GM19099 (cell line): ENCODE results near the gene SAA1.

Source experiments
- POLR2A ChIP-seq: IDR thresholded peaks from 3 replicates; pipeline ENCODE4 v1.6.1; 2011; ENCODE audit warnings: low read depth; ENCODE audit not compliant: insufficient read length; ENCODE audit errors: extremely low read depth

SAA1 gene

DNA sequence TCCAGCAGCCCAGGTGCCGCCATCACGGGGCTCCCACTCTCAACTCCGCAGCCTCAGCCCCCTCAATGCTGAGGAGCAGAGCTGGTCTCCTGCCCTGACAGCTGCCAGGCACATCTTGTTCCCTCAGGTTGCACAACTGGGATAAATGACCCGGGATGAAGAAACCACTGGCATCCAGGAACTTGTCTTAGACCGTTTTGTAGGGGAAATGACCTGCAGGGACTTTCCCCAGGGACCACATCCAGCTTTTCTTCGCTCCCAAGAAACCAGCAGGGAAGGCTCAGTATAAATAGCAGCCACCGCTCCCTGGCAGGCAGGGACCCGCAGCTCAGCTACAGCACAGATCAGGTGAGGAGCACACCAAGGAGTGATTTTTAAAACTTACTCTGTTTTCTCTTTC, at the start of gene SAA1:
SAA1 (plus strand) TSS at position 316 of the 400 bp plus-strand sequence. CDS start 624 bp downstream, outside the sequence.
- no peak for TF ChIP-seq POLR2A

DNA sequence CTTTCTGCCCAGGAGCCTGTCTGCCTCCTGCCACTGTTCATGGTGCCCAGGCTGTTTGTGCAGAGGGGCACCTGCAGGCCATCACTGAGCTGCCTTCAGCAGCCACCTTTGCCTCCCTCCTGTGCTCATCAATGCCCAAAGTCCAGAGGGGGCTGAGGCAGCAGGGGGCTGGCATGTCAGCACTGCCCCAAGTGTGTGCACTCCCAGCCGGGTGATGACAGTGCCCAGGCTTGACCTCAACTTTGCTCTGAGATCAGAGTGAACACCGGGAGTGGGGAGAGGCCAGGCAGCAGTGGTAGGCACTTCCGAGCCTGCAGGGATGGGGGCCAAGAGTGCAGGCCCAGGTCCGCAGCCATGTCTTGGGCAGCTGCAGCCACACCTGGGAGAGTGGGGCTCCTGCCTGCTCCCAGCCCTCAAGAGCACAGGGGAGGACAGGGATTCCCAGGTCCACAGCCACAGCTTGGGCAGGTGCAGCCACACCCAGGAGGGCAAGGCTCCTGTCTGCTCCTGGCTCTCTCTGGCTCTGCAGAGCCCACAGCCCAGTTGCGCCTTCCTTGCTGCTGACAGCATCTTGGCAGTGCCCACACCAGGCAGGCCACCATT, 44.7 kb upstream of the SAA1 start:
- no peak for TF ChIP-seq POLR2A

DNA sequence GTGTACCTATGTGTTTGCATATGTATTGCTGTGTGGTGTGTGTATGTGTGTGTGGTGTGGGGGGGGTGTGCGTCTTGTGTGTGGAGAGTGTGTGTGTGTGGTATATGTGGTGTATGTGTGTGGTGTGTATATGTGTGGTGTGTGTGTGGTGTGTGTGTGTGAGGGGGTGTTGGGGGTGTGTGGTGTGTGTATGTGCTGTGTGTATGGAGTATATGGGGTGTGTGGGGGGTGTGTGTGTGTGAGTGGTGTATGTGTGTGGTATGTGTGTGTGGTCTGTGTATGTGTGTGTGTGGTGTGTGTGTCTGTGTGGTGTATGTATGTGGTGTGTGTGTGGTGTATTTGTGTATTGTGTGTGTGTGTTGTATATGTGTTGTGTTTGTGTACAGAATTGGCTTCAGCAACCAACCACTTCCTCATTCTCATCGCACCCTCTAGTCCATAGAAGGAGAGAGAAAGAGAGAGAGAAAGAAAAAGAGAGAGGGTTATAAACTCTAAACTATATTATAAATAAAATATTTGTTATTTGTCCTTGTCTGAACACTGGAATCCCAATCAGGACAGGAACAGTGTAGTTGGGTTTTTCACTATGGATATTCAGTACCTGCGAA, 43.1 kb upstream of the SAA1 start:
- no peak for TF ChIP-seq POLR2A

DNA sequence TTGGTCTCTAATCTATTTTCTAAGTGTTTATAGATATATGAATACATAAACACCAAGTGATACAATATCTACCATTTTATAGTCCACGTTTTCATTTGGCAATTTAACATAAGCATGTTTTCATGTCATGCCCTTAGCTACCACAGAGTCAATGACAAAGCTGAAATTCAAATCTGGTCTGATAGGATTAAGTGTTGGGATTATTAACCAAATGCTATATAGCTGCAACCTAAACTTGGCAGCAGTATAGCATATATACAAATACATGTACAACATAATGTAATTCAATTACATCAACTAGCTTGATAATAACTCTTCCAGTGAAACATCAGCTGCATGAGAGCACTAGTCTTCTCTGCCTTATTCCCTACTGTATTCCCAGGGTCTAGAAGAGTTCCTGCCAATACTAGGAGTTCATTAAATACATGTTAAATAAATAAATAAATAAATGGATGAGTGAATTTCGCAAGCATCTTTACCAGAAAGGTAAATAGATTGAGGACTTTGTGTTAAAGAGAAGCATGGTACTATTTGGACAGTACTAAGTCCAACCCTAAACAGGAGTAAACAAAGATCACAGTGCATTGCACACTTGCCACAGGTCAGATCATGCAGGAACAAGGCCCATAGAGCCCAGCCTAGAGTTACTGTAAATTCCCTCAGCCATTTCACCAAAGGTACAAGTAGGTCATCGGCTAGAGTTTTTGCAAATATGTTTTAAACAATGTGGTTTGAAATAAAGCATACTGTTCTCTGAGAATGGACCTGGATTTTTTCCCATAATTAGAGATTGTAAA, 42.3 kb upstream of the SAA1 start:
- no peak for TF ChIP-seq POLR2A

DNA sequence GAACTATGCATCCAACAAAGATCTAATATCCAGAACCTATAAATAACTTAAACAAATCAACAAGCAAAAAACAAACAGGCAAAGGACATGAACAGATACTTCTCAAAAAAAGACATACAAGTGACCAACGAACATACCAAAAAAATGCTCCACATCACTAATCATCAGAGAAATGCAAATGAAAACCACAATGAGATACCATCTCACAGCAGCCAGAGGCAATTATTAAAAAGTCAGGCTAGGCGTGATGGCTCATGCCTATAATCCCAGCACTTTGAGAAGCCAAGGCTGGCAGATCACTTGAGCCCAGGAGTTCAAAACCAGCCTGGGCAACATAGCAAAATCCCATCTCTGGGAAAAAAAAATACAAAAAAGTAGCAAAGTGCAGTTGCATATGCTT, 40.2 kb upstream of the SAA1 start:
- no peak for TF ChIP-seq POLR2A

DNA sequence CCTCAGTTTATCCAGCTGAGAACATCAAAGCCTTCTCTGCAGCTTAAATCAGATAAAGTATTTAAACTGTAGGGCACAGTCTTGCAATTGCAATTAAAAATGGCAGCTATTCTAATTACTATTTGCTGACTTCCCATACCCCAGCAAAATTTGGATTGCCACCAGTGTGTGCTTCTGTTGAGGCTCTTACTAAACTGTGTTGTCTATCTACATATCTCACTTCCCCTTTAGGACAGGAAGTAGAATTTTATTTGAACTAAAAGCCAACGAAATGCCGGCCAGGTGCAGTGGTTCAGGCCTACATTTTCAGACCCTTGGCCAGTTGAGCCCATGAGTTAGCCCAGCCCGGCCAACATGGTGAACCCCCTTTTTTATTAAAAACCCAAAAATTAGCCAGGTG, 36.6 kb upstream of the SAA1 start:
- no peak for TF ChIP-seq POLR2A

DNA sequence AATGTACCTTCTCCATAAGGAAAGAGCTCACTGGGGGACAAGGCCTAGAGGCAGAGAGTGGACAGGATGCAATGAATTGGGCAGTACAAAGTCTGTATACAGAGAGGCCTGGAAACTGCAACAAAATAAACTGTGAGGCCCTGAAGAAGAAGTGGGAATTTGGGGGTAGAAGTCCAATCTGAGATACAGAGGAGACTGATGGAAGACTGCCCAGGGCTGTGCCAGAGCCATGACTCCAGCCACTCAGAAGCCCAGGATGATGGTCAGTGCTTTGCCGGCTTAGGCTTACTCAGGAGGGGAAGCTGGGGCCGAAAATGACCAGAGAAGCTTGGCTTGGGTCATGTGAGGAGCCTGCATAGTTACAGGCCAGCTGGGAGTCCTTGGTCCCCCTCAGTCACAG, 35.2 kb upstream of the SAA1 start:
- no peak for TF ChIP-seq POLR2A

DNA sequence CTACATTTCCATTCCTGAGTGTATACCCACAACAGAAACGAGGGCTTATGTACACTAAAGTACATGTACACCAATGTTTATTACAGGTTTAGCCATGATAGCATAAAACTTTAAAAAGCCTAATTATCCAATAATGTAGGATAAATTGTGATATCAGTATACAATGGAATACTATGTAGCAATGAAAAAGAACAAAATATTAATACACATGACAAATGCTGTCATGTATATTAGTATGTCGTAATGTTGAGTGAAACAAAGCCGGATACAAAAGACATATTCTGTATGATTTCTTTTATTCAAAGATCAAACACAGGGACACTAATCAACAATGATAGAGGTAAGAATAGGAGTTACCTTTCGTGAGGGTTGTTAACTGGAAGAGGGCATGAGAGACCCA, 32.2 kb upstream of the SAA1 start:
- TF ChIP-seq POLR2A = no peak

DNA sequence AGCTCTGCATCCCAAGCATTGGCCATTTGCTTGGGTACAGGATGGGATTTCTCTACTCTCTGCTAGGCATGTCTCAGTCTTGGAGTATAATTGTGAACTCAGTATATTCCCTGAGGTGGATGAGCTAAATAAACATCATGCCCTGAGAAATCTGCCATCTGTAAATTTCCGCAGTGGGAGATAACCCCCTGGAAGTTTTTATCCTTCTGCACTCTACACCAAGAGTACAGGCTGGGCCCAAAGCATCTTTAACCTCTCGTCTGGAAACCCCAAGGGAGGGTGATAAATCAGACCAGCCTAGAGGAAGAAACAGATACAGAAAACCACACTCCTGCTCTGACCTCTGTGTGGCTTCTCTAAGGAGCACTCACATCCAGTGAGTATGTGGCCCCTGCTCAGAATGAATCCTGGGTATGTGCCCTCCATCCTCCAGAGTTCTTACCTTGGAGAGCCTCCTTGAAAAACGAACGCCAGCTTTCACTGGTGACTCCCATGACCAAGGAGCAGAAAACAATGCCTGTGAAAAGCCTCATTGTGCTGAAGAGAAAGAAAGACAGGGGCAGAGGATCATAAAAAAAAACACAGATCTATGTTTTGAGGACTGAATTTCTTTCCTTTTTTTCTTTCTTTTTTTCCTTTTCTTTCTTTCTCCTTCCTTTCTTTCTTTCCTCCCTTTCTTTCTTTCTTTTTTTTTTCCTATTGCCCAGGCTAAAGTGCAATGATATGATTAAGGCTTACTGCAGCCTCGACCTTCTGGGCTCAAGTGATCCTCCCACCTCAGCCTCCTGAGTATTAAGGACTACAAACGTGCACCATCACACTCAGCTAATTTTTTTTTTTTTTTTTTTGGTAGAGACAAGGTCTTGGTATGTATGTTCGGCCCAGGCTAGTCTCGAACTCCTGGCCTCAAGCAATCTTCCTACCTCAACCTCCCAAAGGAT, 30.4 kb upstream of the SAA1 start:
- TF ChIP-seq POLR2A = no peak

DNA sequence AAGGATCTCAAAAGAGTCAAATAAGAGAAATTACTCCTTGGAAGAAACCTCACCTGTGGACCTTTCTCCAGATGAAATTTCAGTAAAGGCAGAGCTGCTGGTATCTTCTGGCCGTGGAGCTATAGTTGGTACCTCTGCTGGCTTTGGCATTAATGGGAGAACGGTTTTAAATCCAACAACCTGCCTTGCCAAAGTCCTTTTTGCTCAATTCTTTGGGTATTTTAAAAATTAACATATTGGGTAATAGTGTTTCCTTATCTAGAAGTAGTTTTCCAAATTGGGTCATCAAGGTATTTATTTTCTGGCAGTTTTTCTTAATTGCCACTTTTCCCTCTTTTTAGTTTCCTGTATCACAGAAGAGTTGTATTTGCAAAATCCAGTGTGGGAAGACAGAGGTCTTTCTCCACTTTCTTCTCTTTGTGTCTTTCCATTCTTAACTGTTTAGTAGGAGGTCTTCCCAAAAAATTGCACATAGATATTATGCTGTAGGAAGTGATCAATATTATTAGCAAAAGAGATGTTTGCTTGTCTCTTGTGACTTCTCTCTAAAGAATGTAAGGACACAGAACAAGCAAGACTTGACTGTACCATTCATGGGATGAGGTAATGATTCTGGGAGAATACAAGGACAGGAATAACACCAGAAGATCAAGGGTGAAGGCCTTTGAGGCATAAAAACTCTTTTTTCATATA, 29.3 kb upstream of the SAA1 start, which contains the start of gene SAA4:
SAA4 (minus strand) TSS at position 139 of the 693 bp plus-strand sequence. CDS start 876 bp downstream, outside the sequence.
- no peak for TF ChIP-seq POLR2A

DNA sequence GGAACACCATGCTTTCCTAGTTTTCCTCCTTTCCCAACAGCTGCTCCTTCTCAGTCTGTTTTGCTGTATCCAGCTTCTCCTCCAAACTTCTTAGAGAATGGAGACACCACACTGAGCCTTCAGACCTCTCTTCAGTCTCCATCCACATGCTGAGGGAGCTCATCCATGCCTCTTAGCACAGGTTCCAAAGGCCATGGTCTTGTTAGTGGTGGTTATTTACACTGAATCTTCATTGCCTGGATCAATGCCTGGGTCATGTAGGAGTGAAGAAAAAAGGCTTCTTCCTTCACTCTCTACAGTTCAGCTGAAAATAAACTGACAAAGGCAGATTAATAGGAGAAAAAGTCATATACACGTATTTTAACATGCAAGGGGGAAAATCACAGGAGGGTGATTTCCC, 26.4 kb upstream of the SAA1 start:
- TF ChIP-seq POLR2A = no peak

DNA sequence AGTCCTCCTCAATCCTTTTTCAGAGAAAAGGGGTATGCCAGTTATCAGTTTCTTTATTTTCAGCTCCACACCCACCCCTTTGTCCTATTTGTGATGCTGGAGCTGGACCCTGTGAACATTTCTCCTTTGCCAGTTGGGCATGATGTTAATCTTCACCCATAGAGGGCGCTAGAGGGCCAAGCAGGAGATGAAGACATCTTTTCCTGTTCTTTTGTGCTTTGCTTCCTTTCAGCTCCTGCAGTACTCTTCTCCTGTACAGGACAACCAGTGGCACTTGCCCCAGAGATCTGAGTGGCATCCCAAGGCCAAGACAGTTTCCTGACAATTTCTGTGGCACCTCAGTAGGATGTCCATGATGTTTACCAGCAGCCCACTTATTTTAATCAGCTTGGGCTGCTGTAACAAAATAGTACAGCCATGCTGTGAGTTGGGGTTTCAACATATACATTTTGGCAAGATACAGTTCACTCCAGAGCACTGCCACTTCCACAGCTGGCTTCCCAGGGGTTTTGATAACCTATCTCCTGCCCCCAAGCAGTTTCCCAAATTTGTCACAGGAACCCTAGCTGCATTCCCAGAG, 22.2 kb upstream of the SAA1 start:
- TF ChIP-seq POLR2A = no peak

DNA sequence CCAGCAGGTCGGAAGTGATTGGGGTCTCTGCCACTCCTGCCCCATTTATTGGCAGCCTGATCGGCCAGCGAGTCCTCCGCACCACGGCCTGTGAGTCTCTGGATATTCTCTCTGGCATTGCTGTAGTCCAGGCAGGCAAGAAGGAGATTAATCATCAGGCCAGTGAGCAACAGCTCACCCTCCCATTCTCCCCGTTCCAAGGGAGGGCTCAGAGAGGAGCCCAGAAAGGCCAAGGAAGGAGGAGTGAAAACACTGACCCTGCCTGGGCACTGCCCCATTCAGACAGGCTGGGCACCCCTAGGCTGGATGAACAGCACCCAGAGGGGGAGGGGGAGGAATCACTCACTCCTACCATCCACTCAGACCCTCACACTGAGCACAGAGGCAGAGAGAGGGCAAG, 20.7 kb upstream of the SAA1 start:
- no peak for TF ChIP-seq POLR2A
